ENCODE data around the gene SELPLG. TPM values are rescaled to one million over a fixed set of nuclear protein-coding genes. Genes with fewer than 3 reads are reported as not detected.
"Not testable (repeated sequence)": the region's sequence is repeated elsewhere in the genome, so short reads cannot be mapped to it uniquely, and the experiment has no call there.

SELPLG gene
- total RNA-seq, 2 donors from 2014 or later = 0.66 to 2.3 TPM

DNA sequence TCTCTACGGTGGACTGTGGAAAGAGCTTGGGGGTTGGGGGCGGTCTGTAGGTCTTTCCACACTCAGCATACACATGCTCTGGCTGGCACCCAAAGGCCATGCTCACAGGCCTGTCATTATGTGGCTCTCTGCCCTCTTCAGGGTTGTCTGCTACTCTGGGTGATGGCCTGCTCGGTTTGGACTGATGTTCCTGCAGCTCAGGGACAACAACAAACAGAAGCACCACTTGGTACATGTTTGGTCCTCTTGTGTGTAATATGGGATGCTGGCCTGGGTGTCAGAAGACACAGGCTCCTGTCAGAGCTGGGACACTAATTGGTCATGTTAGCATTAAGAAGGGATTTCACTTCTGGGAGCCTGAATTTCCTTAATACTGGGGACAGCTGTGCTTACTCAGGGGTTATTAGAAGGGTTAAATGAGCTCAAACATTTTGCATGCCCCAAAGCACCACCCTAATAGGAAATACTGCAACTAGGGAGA, 32.7 kb upstream of the SELPLG start:
- Histone ChIP-seq H3K27me3 (no peaks in the 10 kb centered on the region), H3K27ac (no peak overlapping the region), H3K9me3 (no peaks in the 10 kb centered on the region), H3K36me3 (replicated peaks in 1 of 2; ENCODE audit: insufficient read depth in 1 of 2, low read depth in 2 of 2) (no peaks in the 10 kb centered on the region), H3K4me1 (peaks cover 17% of the 10 kb centered on the region), H3K4me3 (no peak overlapping the region)
- TF ChIP-seq POLR2A (IDR thresholded peaks at IDR 0.05) = no peak
- TF ChIP-seq, protein P1, sequence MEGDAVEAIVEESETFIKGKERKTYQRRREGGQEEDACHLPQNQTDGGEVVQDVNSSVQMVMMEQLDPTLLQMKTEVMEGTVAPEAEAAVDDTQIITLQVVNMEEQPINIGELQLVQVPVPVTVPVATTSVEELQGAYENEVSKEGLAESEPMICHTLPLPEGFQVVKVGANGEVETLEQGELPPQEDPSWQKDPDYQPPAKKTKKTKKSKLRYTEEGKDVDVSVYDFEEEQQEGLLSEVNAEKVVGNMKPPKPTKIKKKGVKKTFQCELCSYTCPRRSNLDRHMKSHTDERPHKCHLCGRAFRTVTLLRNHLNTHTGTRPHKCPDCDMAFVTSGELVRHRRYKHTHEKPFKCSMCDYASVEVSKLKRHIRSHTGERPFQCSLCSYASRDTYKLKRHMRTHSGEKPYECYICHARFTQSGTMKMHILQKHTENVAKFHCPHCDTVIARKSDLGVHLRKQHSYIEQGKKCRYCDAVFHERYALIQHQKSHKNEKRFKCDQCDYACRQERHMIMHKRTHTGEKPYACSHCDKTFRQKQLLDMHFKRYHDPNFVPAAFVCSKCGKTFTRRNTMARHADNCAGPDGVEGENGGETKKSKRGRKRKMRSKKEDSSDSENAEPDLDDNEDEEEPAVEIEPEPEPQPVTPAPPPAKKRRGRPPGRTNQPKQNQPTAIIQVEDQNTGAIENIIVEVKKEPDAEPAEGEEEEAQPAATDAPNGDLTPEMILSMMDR (IDR thresholded peaks at IDR 0.05) = no peak
- ATAC-seq (no peak), DNase-seq (peak in 2 of 4 donors; percentile 41 to 43)
- intact Hi-C loops (cut with DNase I) = loop anchor here (5.0 kb wide), 1 partner anchor 131 kb away; no protein-coding TSS in a partner anchor
- WGBS, 2 donors = 47 to 55% methylated on average over 3 of the region's 3 CpGs

DNA sequence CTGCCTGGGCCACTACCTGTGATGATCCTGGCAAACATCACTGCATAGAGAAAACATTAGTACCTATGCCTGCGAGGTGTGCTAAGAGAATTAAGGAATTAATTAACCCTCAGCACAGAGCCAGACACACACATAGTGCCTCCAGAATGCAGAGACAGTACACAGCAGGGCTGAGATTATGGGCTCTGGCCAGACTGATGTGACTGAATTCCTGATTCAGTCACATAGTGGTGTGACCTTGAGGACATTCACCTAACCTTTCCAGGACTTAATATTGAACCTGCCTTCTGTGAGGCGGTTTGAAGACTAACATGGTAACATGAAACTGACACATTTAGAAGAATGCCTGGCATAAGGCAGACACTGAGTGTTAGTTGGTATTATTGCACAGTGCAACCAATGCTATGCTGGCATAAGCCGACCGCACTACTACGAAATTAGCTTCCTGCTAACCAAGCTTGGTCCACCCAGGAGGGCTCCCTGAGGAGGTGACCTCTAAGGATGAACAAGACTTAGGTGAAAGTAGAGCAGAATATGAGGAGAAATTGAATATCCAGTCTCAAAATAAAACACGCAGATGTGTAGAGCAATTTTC, 32.0 kb upstream of the SELPLG start:
- intact Hi-C loops (cut with DNase I) = loop anchor here (5.0 kb wide), 1 partner anchor 132 kb away; no protein-coding TSS in a partner anchor
- Histone ChIP-seq H3K9me3 (no peaks in the 10 kb centered on the region), H3K4me1 (peaks cover 17% of the 10 kb centered on the region), H3K27ac (no peak overlapping the region), H3K4me3 (no peak overlapping the region), H3K36me3 (replicated peaks in 1 of 2; ENCODE audit: insufficient read depth in 1 of 2, low read depth in 2 of 2) (no peaks in the 10 kb centered on the region), H3K27me3 (no peaks in the 10 kb centered on the region)
- WGBS, 2 donors = 77 to 86% methylated on average over 6 of the region's 6 CpGs
- DNase-seq = no peak
- TF ChIP-seq POLR2A (IDR thresholded peaks at IDR 0.05) = no peak
- ATAC-seq = no peak

DNA sequence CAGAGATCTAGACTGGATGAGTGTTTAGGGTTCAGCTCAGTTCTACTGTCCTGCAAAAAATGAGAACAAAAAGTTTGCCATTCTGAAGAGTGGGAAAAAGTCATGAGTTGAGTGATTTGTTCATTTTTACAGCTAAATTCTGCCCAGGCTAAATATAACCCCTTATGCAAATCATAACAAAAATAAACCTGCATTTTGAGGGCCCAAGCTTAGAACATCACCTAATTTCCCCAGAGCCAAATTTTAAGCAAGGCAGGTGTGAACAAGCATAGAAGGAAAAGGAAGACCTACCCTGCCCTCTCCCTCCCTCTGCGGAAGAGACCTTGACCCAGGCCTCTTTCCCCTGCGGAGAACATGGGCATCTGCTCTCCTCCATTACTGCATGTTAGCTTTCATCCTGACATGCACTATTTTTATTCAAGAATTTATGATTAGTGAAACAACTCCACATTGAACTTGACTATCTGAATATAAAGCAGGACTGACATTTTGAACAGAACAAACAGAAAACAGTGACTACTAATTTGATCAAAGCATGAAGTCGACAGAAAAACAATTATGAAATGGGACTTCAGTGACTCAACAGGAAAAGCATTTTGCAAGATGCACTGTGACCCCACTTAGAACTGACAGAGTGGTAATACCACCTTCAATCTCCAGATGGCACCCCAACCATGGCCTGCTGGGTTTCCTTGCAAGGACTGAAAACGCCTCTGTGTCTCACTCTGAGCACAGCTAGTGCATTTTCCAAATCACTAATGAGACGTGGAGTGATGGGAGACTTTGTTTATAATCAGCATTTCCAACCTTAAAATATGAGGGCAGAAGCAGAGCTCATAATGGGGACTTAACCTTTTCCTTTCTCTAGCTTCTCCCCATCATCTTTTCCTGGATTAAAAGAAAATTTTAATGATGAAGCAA, 30.9 kb upstream of the SELPLG start:
- Histone ChIP-seq H3K27ac (peak overlapping the region in 2 of 4 donors; percentile 66 to 75), H3K36me3 (replicated peaks in 1 of 2; ENCODE audit: insufficient read depth in 1 of 2, low read depth in 2 of 2) (no peaks in the 10 kb centered on the region), H3K9me3 (no peaks in the 10 kb centered on the region), H3K4me1 (peaks cover 9% of the 10 kb centered on the region), H3K4me3 (no peak overlapping the region), H3K27me3 (no peaks in the 10 kb centered on the region)
- peak; percentile 98 for ATAC-seq
- WGBS, 2 donors = 3 to 4% methylated on average over 5 of the region's 5 CpGs
- no peak for TF ChIP-seq POLR2A (IDR thresholded peaks at IDR 0.05)
- TF ChIP-seq, protein P1 (IDR thresholded peaks at IDR 0.05) = peak; percentile 76 to 97 (median 94)
- peak; percentile 82 to 90 (median 84) for DNase-seq
- intact Hi-C loops (cut with DNase I) = loop anchor here (5.0 kb wide), 1 partner anchor 133 kb away; no protein-coding TSS in a partner anchor

DNA sequence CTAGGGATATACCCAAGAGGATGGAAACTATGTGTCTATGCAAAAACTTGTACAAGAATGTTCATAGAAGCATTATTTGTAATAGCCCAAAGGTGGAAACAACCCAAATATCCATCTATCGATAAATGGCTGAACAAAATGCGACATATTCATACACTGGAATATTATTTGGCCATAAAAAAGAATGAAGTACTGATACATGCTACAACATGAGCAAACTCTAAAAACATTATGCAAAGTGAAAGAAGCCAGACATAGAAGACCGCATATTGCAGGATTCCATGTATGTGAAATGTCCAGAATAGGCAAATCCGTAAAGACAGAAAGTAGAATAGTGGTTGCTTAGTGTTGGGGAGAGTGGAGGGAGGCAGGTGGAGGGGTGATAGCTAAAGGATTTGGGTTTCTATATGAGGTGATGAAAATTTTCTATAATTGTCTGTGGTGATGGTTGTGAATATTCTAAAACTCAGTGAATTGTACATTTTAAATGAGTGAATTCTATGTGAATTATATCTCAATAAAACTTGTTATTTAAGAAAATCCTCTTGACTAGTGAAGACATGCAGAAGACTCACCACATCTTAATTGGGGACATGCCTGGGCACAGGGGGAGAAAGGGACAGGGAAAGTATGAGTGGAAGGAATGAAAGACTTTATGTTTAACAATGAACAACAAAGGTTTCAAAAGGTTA, 29.8 kb upstream of the SELPLG start:
- H3K4me3 ChIP-seq = no peak overlapping the region
- TF ChIP-seq, protein P1 (IDR thresholded peaks at IDR 0.05) = no peak
- TF ChIP-seq POLR2A (IDR thresholded peaks at IDR 0.05) = no peak
- intact Hi-C loops (cut with DNase I) = no loop called here
- no peaks in the 10 kb centered on the region for H3K9me3 ChIP-seq
- no peaks in the 10 kb centered on the region for H3K27me3 ChIP-seq
- WGBS, 2 donors = 97 to 99% methylated on average over 4 of the region's 4 CpGs
- H3K27ac ChIP-seq = no peak overlapping the region
- DNase-seq (no peak), ATAC-seq (no peak)
- peaks cover 0 to 4% of the 10 kb centered on the region in 2 donors for H3K36me3 ChIP-seq (replicated peaks in 1 of 2; ENCODE audit: insufficient read depth in 1 of 2, low read depth in 2 of 2)
- peaks cover 9% of the 10 kb centered on the region for H3K4me1 ChIP-seq

DNA sequence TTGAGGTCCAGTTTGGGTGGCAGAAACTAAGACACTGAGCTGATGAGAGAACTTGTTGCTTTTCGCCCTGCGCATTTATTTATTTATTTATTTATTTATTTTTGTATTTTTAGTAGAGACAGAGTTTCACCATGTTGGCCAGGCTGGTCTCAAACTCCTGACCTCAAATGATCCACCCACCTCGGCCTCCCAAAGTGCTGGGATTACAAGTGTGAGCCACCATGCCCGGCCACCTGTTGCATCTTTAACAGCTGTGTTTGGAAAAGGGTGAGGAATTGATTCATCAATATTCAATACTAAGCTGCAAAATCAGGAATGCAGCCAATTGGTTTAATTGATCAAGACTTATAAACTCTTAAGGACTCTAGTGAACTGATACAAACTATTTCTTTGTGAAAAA, 24.4 kb upstream of the SELPLG start:
- ATAC-seq; H3K4me3 ChIP-seq; H3K27me3 ChIP-seq; H3K9me3 ChIP-seq; DNase-seq; H3K27ac ChIP-seq; H3K4me1 ChIP-seq; intact Hi-C loops (cut with DNase I): not testable (repeated sequence)
- peaks cover 0 to 11% of the 10 kb centered on the region in 2 donors for H3K36me3 ChIP-seq (replicated peaks in 1 of 2; ENCODE audit: insufficient read depth in 1 of 2, low read depth in 2 of 2)
- WGBS, 2 donors = 96 to 97% methylated on average over 4 of the region's 4 CpGs
